ENCODE data around the gene PSMA6. TPM values are rescaled to one million over a fixed set of nuclear protein-coding genes. Genes with fewer than 3 reads are reported as not detected.

The PSMA6 gene
- total and polyA plus RNA-seq, 2 of the 13 experiments (the other 11 are each of a cell fraction or from before 2014, with no cell fraction given): 525 to 1,109 TPM

DNA sequence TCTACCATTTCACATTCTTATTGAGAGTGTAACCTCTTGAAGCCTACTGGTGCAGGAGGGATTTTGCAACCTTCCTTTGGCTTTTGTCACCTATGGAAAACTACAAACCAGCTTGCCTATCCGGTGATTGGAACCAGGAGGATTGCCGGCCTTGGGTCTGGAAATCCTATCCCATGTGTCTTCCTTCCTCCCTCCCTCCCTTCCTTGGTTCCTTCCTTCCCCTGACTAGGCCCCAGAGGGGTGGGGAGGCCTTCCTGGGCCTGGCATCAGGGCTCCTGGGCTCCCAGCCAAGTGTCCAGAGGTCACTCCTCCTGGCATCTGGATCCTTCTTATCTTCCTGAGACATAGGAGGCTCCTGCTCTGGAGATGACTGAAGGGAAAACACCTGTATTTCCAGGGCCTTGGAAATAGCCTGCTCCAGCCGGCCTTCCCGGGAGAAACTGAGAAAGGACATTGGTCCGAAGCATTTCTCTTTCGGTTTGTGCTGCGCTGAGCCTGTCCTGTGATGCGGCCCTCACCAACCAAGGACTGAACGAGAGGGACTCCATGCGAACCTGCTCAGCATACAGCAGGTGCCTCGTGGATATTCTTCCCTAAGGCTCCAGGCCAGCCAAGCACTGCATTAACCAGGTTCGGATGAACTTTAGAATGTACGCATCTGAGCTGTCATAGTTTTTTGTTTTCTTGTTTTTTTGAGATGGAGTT is 43.4 kb downstream of the PSMA6 start (continued):
- TF ChIP-seq, protein P1, sequence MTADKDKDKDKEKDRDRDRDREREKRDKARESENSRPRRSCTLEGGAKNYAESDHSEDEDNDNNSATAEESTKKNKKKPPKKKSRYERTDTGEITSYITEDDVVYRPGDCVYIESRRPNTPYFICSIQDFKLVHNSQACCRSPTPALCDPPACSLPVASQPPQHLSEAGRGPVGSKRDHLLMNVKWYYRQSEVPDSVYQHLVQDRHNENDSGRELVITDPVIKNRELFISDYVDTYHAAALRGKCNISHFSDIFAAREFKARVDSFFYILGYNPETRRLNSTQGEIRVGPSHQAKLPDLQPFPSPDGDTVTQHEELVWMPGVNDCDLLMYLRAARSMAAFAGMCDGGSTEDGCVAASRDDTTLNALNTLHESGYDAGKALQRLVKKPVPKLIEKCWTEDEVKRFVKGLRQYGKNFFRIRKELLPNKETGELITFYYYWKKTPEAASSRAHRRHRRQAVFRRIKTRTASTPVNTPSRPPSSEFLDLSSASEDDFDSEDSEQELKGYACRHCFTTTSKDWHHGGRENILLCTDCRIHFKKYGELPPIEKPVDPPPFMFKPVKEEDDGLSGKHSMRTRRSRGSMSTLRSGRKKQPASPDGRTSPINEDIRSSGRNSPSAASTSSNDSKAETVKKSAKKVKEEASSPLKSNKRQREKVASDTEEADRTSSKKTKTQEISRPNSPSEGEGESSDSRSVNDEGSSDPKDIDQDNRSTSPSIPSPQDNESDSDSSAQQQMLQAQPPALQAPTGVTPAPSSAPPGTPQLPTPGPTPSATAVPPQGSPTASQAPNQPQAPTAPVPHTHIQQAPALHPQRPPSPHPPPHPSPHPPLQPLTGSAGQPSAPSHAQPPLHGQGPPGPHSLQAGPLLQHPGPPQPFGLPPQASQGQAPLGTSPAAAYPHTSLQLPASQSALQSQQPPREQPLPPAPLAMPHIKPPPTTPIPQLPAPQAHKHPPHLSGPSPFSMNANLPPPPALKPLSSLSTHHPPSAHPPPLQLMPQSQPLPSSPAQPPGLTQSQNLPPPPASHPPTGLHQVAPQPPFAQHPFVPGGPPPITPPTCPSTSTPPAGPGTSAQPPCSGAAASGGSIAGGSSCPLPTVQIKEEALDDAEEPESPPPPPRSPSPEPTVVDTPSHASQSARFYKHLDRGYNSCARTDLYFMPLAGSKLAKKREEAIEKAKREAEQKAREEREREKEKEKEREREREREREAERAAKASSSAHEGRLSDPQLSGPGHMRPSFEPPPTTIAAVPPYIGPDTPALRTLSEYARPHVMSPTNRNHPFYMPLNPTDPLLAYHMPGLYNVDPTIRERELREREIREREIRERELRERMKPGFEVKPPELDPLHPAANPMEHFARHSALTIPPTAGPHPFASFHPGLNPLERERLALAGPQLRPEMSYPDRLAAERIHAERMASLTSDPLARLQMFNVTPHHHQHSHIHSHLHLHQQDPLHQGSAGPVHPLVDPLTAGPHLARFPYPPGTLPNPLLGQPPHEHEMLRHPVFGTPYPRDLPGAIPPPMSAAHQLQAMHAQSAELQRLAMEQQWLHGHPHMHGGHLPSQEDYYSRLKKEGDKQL (CRISPR knock-in tag; IDR thresholded peaks at IDR 0.05; ENCODE audit: low read depth): peak; percentile 15; the same call in 1 of the 2 replicates
- TF ChIP-seq RFX1 (IDR thresholded peaks at IDR 0.05): no peak
- no peak for TF ChIP-seq PAWR (CRISPR knock-in tag; IDR thresholded peaks at IDR 0.05; ENCODE audit: borderline replicate concordance)
- TF ChIP-seq, protein P2, sequence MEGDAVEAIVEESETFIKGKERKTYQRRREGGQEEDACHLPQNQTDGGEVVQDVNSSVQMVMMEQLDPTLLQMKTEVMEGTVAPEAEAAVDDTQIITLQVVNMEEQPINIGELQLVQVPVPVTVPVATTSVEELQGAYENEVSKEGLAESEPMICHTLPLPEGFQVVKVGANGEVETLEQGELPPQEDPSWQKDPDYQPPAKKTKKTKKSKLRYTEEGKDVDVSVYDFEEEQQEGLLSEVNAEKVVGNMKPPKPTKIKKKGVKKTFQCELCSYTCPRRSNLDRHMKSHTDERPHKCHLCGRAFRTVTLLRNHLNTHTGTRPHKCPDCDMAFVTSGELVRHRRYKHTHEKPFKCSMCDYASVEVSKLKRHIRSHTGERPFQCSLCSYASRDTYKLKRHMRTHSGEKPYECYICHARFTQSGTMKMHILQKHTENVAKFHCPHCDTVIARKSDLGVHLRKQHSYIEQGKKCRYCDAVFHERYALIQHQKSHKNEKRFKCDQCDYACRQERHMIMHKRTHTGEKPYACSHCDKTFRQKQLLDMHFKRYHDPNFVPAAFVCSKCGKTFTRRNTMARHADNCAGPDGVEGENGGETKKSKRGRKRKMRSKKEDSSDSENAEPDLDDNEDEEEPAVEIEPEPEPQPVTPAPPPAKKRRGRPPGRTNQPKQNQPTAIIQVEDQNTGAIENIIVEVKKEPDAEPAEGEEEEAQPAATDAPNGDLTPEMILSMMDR (CRISPR knock-in tag; IDR thresholded peaks at IDR 0.05): no peak; the same call in 1 of the 2 replicates
- TF ChIP-seq SUZ12 (IDR thresholded peaks at IDR 0.05; ENCODE audit: low read depth, low read length): no peak
- TF ChIP-seq, protein P3, sequence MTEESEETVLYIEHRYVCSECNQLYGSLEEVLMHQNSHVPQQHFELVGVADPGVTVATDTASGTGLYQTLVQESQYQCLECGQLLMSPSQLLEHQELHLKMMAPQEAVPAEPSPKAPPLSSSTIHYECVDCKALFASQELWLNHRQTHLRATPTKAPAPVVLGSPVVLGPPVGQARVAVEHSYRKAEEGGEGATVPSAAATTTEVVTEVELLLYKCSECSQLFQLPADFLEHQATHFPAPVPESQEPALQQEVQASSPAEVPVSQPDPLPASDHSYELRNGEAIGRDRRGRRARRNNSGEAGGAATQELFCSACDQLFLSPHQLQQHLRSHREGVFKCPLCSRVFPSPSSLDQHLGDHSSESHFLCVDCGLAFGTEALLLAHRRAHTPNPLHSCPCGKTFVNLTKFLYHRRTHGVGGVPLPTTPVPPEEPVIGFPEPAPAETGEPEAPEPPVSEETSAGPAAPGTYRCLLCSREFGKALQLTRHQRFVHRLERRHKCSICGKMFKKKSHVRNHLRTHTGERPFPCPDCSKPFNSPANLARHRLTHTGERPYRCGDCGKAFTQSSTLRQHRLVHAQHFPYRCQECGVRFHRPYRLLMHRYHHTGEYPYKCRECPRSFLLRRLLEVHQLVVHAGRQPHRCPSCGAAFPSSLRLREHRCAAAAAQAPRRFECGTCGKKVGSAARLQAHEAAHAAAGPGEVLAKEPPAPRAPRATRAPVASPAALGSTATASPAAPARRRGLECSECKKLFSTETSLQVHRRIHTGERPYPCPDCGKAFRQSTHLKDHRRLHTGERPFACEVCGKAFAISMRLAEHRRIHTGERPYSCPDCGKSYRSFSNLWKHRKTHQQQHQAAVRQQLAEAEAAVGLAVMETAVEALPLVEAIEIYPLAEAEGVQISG (CRISPR knock-in tag; IDR thresholded peaks at IDR 0.05): no peak; the same call in 1 of the 2 replicates
- TF ChIP-seq, protein P4, sequence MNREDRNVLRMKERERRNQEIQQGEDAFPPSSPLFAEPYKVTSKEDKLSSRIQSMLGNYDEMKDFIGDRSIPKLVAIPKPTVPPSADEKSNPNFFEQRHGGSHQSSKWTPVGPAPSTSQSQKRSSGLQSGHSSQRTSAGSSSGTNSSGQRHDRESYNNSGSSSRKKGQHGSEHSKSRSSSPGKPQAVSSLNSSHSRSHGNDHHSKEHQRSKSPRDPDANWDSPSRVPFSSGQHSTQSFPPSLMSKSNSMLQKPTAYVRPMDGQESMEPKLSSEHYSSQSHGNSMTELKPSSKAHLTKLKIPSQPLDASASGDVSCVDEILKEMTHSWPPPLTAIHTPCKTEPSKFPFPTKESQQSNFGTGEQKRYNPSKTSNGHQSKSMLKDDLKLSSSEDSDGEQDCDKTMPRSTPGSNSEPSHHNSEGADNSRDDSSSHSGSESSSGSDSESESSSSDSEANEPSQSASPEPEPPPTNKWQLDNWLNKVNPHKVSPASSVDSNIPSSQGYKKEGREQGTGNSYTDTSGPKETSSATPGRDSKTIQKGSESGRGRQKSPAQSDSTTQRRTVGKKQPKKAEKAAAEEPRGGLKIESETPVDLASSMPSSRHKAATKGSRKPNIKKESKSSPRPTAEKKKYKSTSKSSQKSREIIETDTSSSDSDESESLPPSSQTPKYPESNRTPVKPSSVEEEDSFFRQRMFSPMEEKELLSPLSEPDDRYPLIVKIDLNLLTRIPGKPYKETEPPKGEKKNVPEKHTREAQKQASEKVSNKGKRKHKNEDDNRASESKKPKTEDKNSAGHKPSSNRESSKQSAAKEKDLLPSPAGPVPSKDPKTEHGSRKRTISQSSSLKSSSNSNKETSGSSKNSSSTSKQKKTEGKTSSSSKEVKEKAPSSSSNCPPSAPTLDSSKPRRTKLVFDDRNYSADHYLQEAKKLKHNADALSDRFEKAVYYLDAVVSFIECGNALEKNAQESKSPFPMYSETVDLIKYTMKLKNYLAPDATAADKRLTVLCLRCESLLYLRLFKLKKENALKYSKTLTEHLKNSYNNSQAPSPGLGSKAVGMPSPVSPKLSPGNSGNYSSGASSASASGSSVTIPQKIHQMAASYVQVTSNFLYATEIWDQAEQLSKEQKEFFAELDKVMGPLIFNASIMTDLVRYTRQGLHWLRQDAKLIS (CRISPR knock-in tag; IDR thresholded peaks at IDR 0.05): peak; percentile 26; the same call in 1 of the 2 replicates
- TF ChIP-seq, protein P5, sequence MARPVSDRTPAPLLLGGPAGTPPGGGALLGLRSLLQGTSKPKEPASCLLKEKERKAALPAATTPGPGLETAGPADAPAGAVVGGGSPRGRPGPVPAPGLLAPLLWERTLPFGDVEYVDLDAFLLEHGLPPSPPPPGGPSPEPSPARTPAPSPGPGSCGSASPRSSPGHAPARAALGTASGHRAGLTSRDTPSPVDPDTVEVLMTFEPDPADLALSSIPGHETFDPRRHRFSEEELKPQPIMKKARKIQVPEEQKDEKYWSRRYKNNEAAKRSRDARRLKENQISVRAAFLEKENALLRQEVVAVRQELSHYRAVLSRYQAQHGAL (CRISPR knock-in tag; IDR thresholded peaks at IDR 0.05; ENCODE audit: not compliant biosample characterization): peak; percentile 80
- TF ChIP-seq ZFP36L1 (CRISPR knock-in tag; IDR thresholded peaks at IDR 0.05): no peak
- TF ChIP-seq MXD4 (CRISPR knock-in tag; IDR thresholded peaks at IDR 0.05): 0 out of 2 replicates have a peak, but pooled peaks have one; percentile 62
